Thoracic aorta (tissue), 2 donors: ENCODE measurements around the gene TFDP1. TPM values are rescaled to one million over a fixed set of nuclear protein-coding genes. Genes with fewer than 3 reads are reported as not detected.

Experiments
- ATAC-seq: fragments of 150-250 bp; one replicate; pipeline ENCODE4 v1.8.0; 2017; ENCODE audit warnings: low read depth; ENCODE audit not compliant: insufficient number of reproducible peaks, low FRiP score
- DNase-seq: peaks from one replicate; pipeline ENCODE4 v3.0.0-alpha.2; 2020; ENCODE audit warnings: low spot score
- H3K27ac ChIP-seq, 2 donors: fragments of 200-600 bp; sonication (generic); 1 replicate in 1 of 2; 2 replicates in 1 of 2; pipeline ENCODE4 v1.5.1; 2016; ENCODE audit warnings: mild to moderate bottlenecking in 2 of 2, moderate library complexity in 2 of 2
- H3K27me3 ChIP-seq: fragments of 200-600 bp; sonication (generic); replicated peaks from 2 replicates; pipeline ENCODE4 v1.6.0; 2016; ENCODE audit warnings: mild to moderate bottlenecking; ENCODE audit not compliant: insufficient read depth
- H3K36me3 ChIP-seq: fragments of 200-600 bp; sonication (generic); one replicate; pipeline ENCODE4 v1.5.1; 2016
- H3K4me1 ChIP-seq, 2 donors: fragments of 200-600 bp; sonication (generic); 1 replicate in 1 of 2; 2 replicates in 1 of 2; pipeline versions ENCODE4 v1.5.1 to v1.6.0; 2016; ENCODE audit warnings: low read depth in 2 of 2, mild to moderate bottlenecking in 1 of 2; ENCODE audit not compliant: control insufficient read depth in 1 of 2
- H3K4me3 ChIP-seq: fragments of 200-600 bp; sonication (generic); 2 replicates; pipeline ENCODE4 v1.5.1; 2016; ENCODE audit warnings: mild to moderate bottlenecking
- H3K9me3 ChIP-seq: fragments of 200-600 bp; sonication (generic); 2 replicates; pipeline ENCODE4 v1.5.1; 2016
- total RNA-seq, 2 donors: library from RNA; depleted of rRNA; stranded (reverse); fragments of >200 nt; gene quantifications; one replicate each; pipeline versions ENCODE4 v1.1.0 to v1.2.3, GENCODE V29; 2016
- TF ChIP-seq, protein P1 (sequence below): fragments of 200-600 bp; sonication (generic); IDR thresholded peaks from one replicate; pipeline ENCODE4 v1.5.1; 2019; ENCODE audit warnings: antibody characterized with exemption

The TFDP1 gene
- total RNA-seq, 2 donors from 2014 or later = 39.3 to 49.3 TPM

DNA sequence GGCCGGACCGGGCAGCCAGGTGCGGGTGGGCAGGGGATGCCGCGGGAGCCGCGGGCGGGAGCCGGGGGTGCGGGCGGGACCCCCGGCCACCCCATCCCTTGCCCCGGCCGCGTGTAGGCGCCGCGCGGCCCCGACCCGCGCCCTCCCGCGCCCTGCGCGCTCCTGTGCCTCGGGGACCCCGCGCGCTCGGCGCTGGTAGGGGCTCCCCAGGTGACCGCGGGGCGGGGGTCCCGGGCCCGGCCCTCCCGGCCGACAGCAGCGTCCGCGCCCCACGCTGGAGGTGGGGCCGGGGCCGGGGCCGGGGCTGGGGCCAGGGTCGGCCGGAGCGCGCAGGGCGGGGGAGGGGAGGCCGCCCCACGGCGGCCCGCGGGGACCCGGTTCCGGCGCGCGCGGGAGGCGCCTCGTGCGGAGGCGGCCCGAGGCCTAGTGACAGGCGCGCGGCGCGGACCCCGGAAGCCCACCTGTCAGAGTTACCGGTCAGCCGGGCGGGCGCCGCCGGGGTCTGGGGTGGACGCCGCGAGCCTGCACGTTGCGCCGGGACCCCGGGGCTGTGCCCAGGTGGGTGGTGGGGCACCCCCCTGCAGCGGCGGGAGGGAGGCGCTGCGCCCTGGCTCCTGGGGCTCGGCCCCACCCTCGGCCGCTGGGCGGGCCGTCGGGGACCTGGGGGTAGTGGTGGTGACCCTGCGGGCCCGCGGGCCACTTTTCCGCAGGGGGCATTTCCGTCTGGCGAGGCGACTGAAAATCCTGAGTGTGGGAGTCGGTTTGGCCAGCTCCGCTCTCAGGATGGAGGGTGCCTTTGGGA lies 518 bp downstream of the TFDP1 start:
- ATAC-seq (no peak), DNase-seq (no peak)
- H3K9me3 ChIP-seq = no peaks in the 10 kb centered on the region
- no peak overlapping the region for H3K27ac ChIP-seq
- H3K27me3 ChIP-seq = no peaks in the 10 kb centered on the region
- no peaks in the 10 kb centered on the region for H3K36me3 ChIP-seq
- H3K4me3 ChIP-seq = peak overlapping the region; percentile 77
- TF ChIP-seq, protein P1, sequence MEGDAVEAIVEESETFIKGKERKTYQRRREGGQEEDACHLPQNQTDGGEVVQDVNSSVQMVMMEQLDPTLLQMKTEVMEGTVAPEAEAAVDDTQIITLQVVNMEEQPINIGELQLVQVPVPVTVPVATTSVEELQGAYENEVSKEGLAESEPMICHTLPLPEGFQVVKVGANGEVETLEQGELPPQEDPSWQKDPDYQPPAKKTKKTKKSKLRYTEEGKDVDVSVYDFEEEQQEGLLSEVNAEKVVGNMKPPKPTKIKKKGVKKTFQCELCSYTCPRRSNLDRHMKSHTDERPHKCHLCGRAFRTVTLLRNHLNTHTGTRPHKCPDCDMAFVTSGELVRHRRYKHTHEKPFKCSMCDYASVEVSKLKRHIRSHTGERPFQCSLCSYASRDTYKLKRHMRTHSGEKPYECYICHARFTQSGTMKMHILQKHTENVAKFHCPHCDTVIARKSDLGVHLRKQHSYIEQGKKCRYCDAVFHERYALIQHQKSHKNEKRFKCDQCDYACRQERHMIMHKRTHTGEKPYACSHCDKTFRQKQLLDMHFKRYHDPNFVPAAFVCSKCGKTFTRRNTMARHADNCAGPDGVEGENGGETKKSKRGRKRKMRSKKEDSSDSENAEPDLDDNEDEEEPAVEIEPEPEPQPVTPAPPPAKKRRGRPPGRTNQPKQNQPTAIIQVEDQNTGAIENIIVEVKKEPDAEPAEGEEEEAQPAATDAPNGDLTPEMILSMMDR = no peak
- H3K4me1 ChIP-seq = peaks cover 7 to 9% of the 10 kb centered on the region in 2 donors

DNA sequence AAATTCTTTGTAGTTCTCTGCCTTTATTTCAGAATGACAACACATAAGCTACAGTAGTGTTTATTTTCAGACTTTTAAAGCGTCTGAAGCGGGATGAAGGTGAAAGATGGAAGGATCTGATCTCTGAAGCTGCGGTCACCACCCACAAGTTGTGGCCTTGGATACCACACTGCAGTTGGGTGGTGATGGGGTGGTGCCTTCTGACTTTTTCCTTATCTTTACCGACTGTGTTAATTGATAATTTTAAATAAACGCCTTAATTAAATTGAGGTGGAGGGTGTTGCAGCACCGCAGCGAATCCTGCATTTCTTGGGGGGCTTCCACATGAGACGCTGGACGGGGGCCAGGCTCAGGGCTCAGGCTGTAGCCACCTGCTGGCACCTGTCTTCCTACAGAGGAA lies 1.3 kb downstream of the TFDP1 start:
- H3K4me3 ChIP-seq = peak overlapping the region; percentile 77
- H3K27ac ChIP-seq = no peak overlapping the region
- TF ChIP-seq, protein P1 = no peak
- no peaks in the 10 kb centered on the region for H3K27me3 ChIP-seq
- no peaks in the 10 kb centered on the region for H3K36me3 ChIP-seq
- peaks cover 7 to 9% of the 10 kb centered on the region in 2 donors for H3K4me1 ChIP-seq
- no peaks in the 10 kb centered on the region for H3K9me3 ChIP-seq
- DNase-seq = no peak
- no peak for ATAC-seq

DNA sequence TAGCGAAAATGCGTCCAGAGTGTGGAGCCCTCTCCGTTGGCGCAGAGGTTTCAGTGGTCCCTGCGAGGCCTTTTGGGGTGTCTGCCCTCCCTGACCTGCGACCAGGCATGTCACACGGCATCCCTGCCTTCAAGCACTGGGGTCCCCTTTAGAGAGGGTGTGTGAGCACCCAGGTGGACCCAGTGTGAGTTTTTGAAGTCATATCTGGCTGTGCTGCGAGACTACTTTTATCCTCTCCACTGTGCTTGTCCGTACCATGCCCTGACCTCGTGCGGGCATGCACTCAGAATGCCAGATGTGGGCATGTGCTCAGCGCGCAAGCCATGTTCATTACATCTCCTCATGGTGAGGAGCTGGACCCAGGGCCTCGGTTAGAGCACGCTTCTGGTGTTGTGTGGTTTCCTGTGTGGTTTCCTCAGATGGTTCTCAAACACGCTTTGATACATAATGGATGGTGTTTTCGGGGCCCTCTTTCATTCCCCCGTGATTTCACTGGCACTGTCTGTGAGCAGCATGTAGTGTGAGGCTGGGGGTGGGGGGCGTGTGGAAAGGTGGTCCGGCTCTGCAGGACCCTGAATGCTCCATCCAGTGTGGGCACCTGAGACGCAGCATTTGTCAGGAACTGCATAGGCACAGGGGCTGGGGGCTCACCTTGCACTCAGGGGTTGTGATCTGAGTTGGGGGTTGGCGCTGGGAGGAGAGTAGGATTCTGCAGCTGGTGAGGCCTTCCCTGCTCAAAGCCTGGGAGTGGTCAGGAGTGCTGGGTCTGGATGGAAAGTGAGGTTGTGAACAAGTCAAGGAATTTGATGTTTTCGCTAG lies 2.3 kb downstream of the TFDP1 start:
- ATAC-seq (no peak), DNase-seq (no peak)
- TF ChIP-seq, protein P1 = no peak
- H3K4me1 ChIP-seq = peaks cover 7 to 9% of the 10 kb centered on the region in 2 donors
- no peaks in the 10 kb centered on the region for H3K9me3 ChIP-seq
- H3K27ac ChIP-seq = no peak overlapping the region
- H3K36me3 ChIP-seq = no peaks in the 10 kb centered on the region
- H3K27me3 ChIP-seq = no peaks in the 10 kb centered on the region
- H3K4me3 ChIP-seq = no peak overlapping the region

DNA sequence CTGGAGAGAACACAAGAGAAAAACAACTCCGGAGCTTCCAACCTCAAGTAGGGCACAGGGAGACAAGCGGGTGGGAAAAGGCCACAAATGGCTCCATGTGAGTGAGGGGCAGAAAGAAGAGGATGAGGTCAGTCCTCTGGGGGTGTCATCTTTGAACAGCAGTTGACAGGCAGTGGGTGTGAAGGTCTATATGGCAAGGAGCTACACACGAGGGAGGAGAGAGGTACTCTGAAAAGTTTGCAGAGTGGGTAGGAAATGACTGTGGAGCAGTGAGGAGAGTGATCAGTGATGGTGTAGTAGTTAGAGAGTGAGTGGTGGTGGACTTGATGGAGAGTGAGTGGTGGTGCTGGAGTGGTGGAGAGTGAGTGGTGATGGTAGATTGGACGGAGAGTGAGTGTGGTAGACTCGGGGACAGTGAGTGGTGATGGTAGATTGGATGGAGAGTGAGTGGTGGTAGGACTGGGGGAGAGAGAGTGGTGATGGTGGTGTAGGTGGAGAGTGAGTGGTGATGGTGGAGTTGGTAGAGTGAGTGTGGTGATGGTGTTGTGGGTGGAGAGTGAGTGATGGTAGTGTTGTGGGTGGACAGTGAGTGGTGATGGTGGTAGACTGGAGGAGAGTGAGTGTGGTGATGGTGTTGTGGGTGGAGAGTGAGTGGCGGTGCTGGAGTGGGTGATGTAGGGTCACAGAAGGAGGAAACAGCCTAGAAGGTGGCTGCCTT lies 4.0 kb downstream of the TFDP1 start:
- no peaks in the 10 kb centered on the region for H3K9me3 ChIP-seq
- TF ChIP-seq, protein P1 = no peak
- no peaks in the 10 kb centered on the region for H3K27me3 ChIP-seq
- ATAC-seq = no peak
- no peak overlapping the region for H3K27ac ChIP-seq
- peaks cover 7 to 9% of the 10 kb centered on the region in 2 donors for H3K4me1 ChIP-seq
- DNase-seq = no peak
- no peaks in the 10 kb centered on the region for H3K36me3 ChIP-seq
- H3K4me3 ChIP-seq = no peak overlapping the region
